PFSK-1 (cell line): ENCODE results near the gene RPS6KA2.

Source experiments
- POLR2AphosphoS5 ChIP-seq: IDR thresholded peaks from 2 replicates; pipeline ENCODE4 v1.6.1; 2012; ENCODE audit warnings: low read depth, mild to moderate bottlenecking, control low read depth, low read length, moderate library complexity
- REST ChIP-seq, 2 experiments: IDR thresholded peaks; 2 replicates each; pipeline versions ENCODE4 v1.6.1 to v1.8.0; 2011 to 2012; ENCODE audit warnings: low read depth in 2 of 2, low read length in 2 of 2, control low read depth in 1 of 2, inconsistent platforms in 1 of 2, mild to moderate bottlenecking in 1 of 2, moderate library complexity in 1 of 2; ENCODE audit not compliant: insufficient read depth in 1 of 2
- TAF1 ChIP-seq: IDR thresholded peaks from 2 replicates; pipeline ENCODE4 v1.6.1; 2012; ENCODE audit warnings: low read length, control low read depth, borderline replicate concordance; ENCODE audit not compliant: insufficient read depth

GRCh38 chr6:166420351-166420750, 206.7 kb downstream of the RPS6KA2 start:
- TF ChIP-seq POLR2AphosphoS5 (no peak), TAF1 (no peak), REST (IDR thresholded peaks at IDR 0.05; ENCODE audit: insufficient read depth in 1 of 2, low read depth in 2 of 2, low read length in 2 of 2) (no peak)
